Left cardiac atrium (tissue), 4 donors: Measurements from ENCODE around the gene NOP16. TPM values are rescaled to one million over a fixed set of nuclear protein-coding genes. Genes with fewer than 3 reads are reported as not detected.

Experiments
- ATAC-seq, 2 donors: fragments of 200-7000 bp; cut with Tn5 transposase; one replicate each; pipeline ENCODE4 v1.9.1; 2020; ENCODE audit warnings: mild to moderate bottlenecking in 2 of 2, moderate library complexity in 2 of 2
- DNase-seq: peaks from one replicate; pipeline ENCODE4 v3.0.0-alpha.2; 2020
- intact Hi-C, 2 donors: fragments of 100-400 bp; cut with DNase I; formaldehyde crosslinking; loops; one replicate each; pipeline versions ENCODE4 v1.14.1 to v1.15.1; 2022 to 2023
- total RNA-seq, 2 donors: library from RNA; stranded (reverse); fragmentation: NEBNext Ultra II Directional; extraction: Animal tissue kit (Norgen Biotek cat#: 25700); gene quantifications; one replicate each; pipeline ENCODE4 v1.2.1, GENCODE V29; 2021
- donor health status: DM: no; HTN: yes; CAD: no.
- donor health status: DM: no; HTN: yes; CAD: no; lungs with severe emphysema.
- donor health status: DM: yes; HTN: yes; CAD: no.
- donor health status: Dilated cardiomyopathy.

Gene NOP16
- total RNA-seq, 2 donors from 2014 or later: 15.6 to 30.2 TPM

DNA sequence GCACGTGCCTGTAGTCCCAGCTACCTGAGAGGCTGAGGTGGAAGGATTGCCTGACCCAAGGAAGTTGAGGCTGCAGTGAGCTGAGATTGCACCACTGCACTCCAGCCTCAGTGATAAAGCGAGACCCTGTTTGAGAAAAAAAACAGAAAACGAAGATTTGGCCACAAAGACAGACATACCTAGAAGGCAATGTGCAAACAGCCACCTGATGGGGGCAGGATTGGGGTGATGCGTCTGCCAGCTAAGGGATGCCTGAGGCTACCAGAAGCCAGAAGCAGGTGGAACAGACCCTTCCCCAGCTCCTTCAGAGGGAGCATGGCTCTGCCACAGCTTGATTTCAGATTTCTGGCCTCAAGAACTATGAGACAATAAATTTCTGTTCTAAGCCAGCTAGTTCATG is 3.1 kb upstream of the NOP16 start:
- DNase-seq (no peak), ATAC-seq (no peak)
- intact Hi-C loops: no loop called here

DNA sequence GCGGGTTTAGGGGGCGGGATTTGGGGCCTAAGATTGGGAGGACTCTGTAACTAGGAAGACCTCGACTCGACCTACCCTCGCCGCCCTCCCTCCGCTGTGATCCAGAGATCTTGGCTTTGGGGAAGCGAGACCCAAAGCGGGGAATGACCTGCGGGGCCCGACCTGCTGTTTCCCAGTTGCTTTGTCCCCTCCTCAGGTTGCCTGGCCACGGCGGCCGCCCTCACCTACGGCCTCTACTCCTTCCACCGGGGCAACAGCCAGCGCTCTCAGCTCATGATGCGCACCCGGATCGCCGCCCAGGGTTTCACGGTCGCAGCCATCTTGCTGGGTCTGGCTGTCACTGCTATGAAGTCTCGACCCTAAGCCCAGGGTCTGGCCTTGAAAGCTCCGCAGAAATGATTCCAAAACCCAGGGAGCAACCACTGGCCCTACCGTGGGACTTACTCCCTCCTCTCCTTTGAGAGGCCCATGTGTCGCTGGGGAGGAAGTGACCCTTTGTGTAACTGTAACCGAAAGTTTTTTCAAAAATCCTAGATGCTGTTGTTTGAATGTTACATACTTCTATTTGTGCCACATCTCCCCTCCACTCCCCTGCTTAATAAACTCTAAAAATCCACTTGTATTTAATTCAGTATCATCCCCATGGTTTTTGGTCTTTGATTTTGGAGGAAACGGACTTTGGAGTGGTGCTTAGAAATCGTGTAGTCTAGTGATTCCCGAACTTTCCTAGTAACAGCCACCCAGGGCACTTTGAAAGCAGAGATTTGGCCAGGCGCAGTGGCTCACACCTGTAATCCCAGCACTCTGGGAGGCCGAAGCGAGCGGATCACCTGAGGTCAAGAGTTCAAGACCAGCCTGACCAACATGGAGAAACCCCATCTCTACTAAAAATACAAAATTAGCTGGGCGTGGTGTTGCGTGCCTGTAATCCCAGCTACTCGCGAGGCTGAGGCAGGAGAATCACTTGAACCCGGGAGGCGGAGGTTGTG is 1.0 kb upstream of the NOP16 start:
- intact Hi-C loops: no loop called here
- no peak for DNase-seq
- ATAC-seq: peak; percentile 24 to 36

DNA sequence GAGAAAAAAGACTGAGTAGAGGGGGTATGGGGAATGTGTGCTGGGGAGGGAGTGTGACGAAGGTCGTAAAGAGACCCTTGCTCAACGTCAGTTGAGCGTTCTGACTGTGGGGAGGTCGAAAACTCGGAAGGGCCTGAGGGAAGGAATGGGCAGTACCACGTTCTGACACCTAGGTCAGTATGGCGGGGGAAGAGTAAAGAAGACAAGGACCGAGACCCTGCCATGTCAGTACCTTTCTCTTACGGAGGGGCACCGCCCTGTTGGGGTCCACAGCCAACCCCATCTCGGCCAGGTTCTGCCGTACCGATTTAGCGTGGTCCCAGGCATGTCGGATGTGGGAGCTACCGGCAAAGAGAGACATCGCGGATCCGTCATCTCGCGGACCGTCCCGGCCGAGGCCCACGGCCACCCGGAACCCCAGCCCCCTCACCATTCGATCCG is 375 bp downstream of the NOP16 start:
- no peak for DNase-seq
- peak in 1 of 2 donors; percentile 1 for ATAC-seq
- intact Hi-C loops: no loop called here

DNA sequence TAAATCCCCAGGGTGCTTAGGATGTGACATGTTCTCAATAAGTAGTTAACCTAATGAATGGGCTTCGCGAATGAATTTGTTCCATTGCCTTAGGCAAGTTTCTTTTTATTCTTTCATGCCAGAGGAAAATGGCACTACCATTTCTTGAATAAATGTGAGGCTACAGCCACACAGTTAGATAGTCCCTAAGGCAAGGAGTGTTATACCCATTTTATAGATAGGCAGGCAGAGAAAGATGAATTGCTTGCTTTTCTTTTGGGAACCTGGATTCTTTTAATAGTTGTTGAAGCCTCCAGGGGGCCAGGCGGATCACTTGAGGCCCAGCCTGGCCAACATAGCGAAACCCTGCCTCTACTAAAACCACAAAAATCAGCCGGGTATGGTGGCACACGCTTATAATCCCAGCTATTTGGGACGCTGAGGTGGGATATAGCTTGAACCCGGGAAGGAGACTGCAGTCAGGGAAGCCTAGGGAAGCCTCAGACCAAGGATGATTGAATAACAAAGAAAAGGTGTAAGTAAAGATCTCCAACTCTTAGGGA is 943 bp downstream of the NOP16 start:
- intact Hi-C loops: no loop called here
- DNase-seq (no peak), ATAC-seq (no peak)

DNA sequence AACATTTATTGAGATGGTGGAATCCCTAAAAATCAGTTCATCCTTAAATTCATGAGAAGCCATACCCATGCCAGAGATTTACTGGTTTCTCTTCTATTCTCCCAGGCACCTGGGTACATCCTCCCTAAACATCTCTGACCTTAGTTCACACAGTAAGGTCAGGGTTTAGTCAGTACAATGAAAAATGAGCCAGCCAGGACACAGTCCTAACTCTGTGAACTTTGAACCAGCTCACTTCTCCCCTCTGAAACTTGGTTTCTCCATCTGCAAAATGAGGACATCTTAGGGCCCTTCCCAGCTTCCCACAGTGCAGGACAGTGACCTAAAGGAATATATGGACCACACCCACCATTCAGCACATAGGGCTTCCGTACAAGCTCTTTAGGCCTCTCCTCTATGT is 1.9 kb downstream of the NOP16 start:
- no peak for DNase-seq
- ATAC-seq: no peak
- intact Hi-C loops: no loop called here

DNA sequence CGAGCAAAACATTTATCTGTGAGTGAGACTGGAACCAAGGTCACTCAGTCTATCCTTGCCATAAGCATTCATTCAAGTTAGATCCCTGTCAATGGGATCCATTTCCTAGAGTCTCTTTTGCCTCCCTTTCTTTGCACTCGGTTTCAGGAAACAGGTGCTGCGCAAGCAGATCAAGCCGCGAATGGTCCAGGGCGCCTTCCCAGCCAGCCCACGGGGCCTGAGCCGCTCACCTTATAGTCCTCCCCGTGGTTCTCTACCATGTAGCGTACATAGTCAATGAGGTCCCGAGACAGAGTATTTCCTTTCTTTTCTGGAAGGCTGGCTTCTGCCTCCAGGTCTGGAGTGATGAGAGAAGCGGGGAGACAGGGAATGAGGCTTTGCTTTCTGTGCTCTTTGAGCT is 3.4 kb downstream of the NOP16 start:
- ATAC-seq: no peak
- DNase-seq: no peak
- intact Hi-C loops: no loop called here

DNA sequence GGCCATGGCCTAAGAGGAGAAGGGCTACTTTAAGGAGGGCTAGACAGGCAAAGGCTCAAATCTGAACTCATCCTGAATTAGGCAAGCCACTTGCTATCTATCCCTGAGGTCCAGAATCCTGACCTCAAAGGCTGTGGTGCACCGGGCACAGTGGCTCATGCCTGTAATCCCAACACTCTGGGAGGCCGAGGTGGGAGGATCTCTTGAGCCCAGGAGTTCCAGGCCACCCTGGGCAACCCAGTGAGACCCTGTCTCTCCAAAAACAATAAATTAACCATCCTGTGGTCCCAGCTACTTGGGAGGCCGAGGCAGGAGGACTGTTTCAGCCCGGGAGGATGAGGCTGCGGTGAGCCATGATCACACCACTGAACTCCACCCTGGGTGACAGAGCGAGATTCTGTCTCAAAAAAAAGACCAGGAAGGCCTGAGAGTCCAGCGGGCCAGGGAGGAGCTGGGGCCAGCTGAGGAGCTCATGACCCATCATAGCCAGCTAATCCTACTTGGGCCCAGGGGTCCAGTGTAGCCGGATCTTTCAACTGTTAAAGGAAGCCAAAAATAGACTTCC is 4.0 kb downstream of the NOP16 start:
- intact Hi-C loops: no loop called here
- DNase-seq (no peak), ATAC-seq (no peak)

DNA sequence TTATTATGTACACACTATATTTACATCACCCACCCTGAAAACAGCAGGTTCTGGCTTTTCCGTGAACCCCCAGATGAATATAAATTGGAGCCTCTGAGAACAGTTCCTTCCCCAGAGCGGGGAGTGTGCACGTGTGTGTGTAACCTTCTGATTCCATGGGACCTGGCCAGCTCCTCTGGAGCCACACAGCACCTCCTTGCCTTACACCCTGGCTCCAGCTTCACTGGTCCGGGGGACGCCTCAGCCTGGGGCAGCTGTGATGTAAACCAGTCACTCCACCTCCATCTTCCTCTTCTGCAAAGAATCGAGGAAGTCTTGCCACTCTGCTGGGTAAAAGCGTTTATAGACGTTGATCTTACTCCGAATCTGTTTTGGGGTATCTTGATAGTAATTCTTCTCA is 4.4 kb downstream of the NOP16 start:
- intact Hi-C loops: no loop called here
- no peak for DNase-seq
- ATAC-seq: no peak

DNA sequence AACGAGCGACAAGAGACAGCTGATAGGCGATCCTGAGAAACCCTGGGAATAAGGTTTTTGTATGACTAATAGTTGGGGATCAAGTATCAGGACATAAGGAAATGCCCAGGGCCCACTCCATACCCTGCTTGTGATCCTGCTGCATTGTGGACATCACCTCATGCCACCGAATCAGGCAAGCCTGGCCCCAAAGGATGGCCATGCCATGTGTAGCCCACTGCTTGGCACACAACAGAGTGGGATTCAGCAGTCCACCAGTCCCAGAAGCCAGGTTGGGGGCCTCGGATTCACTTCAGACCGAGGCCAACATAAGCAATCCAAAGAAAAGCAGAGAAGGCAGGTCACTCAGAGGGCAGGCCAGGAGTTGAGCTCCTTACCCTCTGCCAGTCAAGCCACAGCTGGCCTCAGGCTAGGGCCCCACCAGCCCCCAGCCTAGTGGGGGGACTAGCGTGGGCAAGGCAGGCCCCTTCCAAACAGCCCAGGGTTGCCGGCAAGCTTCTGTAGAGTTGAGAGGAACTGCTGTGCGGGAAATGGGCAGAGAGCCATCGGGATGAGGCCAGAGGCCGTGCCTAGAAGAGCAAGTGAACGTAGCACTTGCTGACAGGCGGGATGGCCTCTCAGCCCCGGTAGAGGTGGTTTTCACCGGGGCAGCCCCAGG is 5.0 kb downstream of the NOP16 start:
- intact Hi-C loops: no loop called here
- no peak for ATAC-seq
- no peak for DNase-seq

DNA sequence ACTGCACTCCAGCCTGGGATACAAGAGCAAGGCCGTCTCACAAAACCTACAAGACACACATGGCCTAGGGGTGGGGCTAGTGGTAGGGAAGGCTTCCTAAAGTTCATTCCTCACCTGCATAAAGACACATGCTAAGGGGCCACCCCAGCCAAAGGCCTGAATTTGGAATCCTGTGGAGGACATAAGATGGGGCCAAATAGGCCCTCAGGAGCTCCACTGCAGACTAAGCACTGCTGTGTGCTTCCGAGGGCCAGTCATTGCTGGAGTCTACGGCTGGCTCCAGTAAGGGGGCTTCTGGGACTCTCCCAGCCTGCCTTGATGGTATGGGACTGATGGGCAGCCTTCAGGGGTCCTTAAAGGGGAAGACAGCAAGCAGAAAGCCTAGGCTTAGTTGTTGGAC is 5.7 kb downstream of the NOP16 start:
- intact Hi-C loops: no loop called here
- no peak for DNase-seq
- no peak for ATAC-seq

DNA sequence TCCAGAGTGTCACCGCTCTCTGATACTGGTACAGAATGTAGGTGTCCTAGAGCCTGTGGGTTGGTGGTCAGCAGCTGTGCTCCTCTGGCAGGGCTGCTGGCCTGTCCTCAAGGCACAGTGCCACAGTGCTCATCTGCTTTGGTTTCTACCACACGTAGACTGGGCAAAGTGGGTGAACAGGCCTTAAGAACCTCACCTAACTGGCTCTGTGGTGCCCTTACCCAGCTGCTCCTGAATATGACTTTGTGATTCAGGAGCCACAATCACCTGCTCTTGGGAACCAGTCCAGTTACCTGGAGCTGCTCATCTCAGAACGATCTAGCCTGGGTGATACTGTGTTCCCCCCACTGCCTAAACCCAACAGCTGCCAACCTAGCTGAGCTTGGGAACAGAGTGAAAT is 6.4 kb downstream of the NOP16 start:
- no peak for DNase-seq
- intact Hi-C loops: no loop called here
- peak; percentile 31 to 41 for ATAC-seq

DNA sequence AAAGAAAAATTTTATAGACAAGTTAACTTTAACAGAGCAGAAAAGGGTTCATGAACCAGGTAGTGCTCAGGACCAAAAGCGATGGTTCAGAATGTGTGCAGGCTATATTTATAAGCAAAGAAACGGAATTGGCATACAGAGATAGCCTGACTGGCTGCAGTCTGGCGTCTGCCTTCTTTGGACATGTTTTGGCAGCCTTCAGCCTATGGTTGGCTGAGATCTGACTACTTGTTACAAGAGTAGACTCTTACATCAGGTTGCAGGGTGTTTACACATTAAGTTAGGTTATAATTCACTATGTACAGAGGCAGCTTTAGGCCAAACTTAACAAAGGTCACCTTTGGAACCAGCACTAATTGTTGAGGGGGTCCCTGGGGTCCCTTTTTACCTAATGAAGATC is 7.0 kb downstream of the NOP16 start:
- intact Hi-C loops: no loop called here
- DNase-seq: no peak
- peak; percentile 85 to 93 for ATAC-seq

DNA sequence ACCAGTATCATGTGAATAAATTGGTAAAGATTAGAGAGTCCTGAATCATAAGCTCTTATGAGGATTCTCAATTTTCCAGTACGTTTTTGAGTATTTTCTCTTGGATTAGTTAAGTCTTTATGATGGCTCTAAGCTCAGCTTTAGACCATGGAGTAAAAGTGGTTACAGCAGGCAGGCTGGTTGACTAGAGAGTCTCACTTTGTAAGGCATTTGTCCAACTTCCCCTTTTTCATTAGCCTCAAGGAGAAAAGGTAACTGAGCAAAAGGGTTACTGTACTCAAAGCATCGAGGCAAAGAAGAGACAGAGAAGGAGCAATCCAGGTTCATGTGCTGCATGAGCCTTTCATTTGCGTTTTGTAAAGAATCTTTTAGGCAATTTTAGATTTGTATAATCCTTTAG is 8.5 kb downstream of the NOP16 start:
- intact Hi-C loops: no loop called here
- ATAC-seq: no peak
- no peak for DNase-seq

DNA sequence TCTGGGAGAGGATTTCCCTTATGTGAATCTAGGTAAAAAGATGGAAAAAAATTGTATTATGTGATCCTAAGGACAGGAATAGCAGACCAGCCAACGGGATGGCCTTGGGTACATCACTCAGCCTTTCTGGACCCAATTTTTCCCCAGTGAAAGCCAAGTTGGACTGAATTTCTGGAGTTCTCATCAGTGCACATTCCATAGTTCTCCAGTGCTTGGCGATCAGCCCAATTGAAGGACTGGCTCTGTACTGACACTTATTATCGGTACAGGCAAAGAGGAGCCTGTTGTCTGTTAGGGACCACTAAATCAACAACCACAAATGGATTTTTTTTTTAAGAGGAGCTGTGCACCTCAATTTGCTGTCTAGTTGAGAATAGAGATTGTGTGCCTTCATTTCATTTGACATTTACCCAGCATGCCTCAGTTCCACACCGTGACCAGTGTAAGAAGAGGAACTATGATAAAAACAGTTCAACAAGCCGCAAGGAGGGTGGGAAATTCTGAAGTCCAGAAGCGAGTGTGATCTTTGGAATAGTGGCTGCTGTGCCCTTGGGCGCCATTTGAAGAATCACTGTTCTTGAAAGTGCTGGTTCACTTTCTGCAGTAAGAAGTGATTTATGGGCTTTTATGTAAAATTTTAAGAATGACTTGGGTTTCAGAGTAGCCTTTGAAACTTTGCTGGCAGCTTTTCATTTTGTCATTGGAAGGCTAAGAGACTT is 15.1 kb downstream of the NOP16 start:
- ATAC-seq (peak; percentile 45 to 83), DNase-seq (peak; percentile 50)
- intact Hi-C loops: no loop called here

DNA sequence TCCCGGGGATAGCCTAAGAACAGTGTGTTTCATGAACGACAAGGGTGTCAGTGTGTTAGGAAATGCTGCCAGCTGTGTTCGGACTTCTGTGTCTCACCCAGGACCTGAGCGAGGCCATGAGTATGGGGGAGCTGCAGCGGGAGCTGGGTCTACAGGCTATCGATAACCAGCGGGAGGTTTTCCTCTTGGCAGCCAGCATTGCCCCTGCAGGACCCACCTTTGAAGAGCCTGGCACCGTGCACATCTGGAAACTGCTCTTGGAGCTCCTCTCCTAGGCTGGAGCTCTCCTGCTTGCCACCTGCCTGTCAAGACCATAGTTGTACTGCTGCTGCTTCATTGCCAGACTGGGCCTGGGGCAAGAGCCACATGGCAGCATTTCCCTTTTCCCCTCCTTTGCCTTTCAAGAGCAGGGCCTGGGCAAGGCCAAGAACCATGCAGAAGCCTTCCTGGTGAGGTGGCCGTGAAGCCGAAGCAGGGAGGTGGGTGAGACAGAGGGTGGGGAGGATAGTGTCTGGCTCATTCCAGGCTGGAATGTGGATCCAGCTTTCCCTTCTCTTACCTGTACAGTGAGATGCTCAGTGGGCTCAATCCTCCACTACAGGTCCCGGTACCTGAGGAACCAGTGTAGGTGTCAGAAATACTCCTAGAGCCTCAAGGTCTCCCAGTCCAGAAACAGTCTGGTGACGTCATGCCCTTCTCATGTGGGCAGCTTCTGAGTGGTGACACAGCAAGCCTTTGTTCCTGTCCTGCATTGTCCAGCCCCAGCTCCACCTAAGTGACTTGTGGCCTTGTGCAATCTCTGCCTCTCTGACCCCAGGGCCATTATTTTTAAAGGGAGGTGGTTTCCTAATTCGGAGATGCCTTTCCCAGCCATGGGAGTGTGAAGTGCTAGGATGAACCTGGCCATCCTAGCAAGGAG is 16.5 kb downstream of the NOP16 start:
- no peak for DNase-seq
- intact Hi-C loops: no loop called here
- ATAC-seq: peak in 1 of 2 donors; percentile 38

DNA sequence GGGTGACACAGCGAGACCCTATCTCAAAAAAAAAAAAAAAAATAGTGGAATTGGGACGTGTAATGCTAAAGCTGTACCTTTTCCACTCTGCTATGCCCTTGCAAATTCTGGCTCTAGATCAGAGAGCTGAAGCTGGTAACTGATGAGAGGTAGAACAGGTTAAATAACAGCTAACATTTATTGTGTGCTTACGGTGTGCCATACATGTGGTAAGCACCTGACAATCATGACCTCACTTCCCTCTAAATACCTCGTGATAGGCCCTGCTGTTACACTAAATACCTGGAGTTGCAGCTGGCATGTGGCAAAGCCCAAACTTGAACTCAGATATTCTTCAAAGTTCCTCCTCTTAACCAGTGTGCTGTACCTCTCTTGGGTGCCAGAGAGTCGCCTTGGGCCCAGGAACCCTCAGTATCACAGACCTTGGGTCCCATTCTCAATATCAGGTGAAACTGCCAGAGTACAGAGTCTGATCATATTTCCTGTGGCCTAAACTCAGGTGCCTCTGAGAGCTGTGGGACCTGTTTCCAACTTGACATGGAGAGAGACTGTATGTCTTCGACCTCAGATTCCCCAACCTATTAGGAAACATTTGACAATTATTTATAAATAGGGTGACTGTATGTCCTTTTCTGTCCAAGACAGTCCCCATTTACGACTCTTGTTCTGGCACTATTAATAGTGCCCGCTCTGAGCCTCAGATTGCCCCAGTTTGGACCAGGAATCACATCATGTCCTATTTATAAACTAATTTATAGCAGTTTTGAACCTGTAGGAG is 18.3 kb downstream of the NOP16 start:
- ATAC-seq (no peak), DNase-seq (no peak)
- intact Hi-C loops: no loop called here

DNA sequence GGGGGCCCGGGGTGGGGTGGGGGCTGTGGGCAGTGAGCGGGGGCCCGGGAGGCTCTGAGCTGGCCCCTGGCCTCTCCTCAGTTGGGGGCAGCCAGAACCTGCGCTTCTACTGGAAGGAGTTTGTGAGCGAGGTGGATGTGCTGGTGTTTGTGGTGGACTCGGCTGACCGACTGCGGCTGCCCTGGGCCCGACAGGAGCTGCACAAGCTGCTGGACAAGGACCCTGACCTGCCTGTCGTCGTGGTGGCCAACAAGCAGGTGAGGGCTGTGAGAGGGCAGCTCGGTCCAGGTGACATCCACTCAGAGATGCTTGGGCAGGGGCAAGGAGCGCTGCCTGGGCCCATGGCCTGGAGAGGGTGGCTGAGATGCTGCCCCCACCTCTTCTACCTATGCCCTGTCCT is 19.7 kb downstream of the NOP16 start:
- DNase-seq: no peak
- intact Hi-C loops: no loop called here
- no peak for ATAC-seq
